CD4-positive, alpha-beta memory T cell (primary cell): ENCODE measurements around the gene CRYBA2. TPM values are rescaled to one million over a fixed set of nuclear protein-coding genes. Genes with fewer than 3 reads are reported as not detected.

Source experiments
- CTCF ChIA-PET: fragments of 350-600 bp; sonication (Branson Sonifier 250); formaldehyde crosslinking; loops from one replicate; lab custom pipeline; 2021; ENCODE audit warnings: inconsistent platforms; ENCODE audit not compliant: partially characterized antibody; lab: Charles Lee
- POLR2A ChIA-PET: fragments of 350-600 bp; sonication (Branson Sonifier 250); formaldehyde crosslinking; loops from one replicate; lab custom pipeline; 2021; ENCODE audit not compliant: partially characterized antibody; lab: Charles Lee
- DNase-seq, 5 donors: peaks; one replicate each; pipeline versions ENCODE4 v3.0.0 to v3.0.0-alpha.2; 2020 to 2022; ENCODE audit warnings: mixed read lengths in 1 of 5
- H3K27ac ChIP-seq: one replicate; pipeline ENCODE4 v1.7.0; 2013; ENCODE audit warnings: low read depth, low read length
- H3K27me3 ChIP-seq: 2 replicates; pipeline ENCODE4 v1.7.0; 2013; ENCODE audit warnings: mild to moderate bottlenecking, low read length, moderate library complexity; ENCODE audit not compliant: insufficient read depth
- H3K36me3 ChIP-seq: 2 replicates; pipeline ENCODE4 v1.7.0; 2013; ENCODE audit warnings: mild to moderate bottlenecking, low read length, moderate library complexity; ENCODE audit not compliant: insufficient read depth
- H3K4me1 ChIP-seq: 2 replicates; pipeline ENCODE4 v1.7.0; 2013; ENCODE audit warnings: mild to moderate bottlenecking, low read length, moderate library complexity; ENCODE audit not compliant: insufficient read depth
- H3K4me3 ChIP-seq, 2 donors: one replicate each; pipeline ENCODE4 v1.7.0; 2013; ENCODE audit warnings: low read length in 2 of 2, mild to moderate bottlenecking in 1 of 2
- H3K9me3 ChIP-seq, 2 donors: one replicate each; pipeline ENCODE4 v1.7.0; 2013; ENCODE audit warnings: low read length in 2 of 2, control low read depth in 1 of 2; ENCODE audit not compliant: control insufficient read depth in 1 of 2
- H3K27ac Mint-ChIP-seq, 7 donors: one replicate each; pipeline ENCODE4 v1.8.0; 2020 to 2021; ENCODE audit warnings: mixed read lengths in 7 of 7, mild to moderate bottlenecking in 6 of 7, inconsistent platforms in 3 of 7, moderate library complexity in 3 of 7
- H3K27me3 Mint-ChIP-seq, 2 donors: one replicate each; pipeline ENCODE4 v1.8.0; 2020 to 2021; ENCODE audit warnings: mixed read lengths in 2 of 2
- H3K36me3 Mint-ChIP-seq, 2 donors: one replicate each; pipeline ENCODE4 v1.8.0; 2020 to 2021; ENCODE audit warnings: mixed read lengths in 2 of 2, inconsistent platforms in 1 of 2, mild to moderate bottlenecking in 1 of 2
- H3K4me1 Mint-ChIP-seq, 4 donors: one replicate each; pipeline ENCODE4 v1.8.0; 2020 to 2021; ENCODE audit warnings: mixed read lengths in 4 of 4, mild to moderate bottlenecking in 1 of 4
- H3K4me3 Mint-ChIP-seq, 8 donors: one replicate each; pipeline ENCODE4 v1.8.0; 2020 to 2021; ENCODE audit warnings: mixed read lengths in 8 of 8, mild to moderate bottlenecking in 7 of 8, moderate library complexity in 6 of 8, inconsistent platforms in 3 of 8
- H3K9me3 Mint-ChIP-seq, 8 donors: one replicate each; pipeline ENCODE4 v1.8.0; 2020 to 2021; ENCODE audit warnings: mixed read lengths in 8 of 8, mild to moderate bottlenecking in 5 of 8, inconsistent platforms in 3 of 8, moderate library complexity in 1 of 8
- intact Hi-C: fragments of 100-400 bp; cut with micrococcal nuclease; formaldehyde crosslinking; loops from one replicate; pipeline ENCODE4 v1.15.1; 2023
- polyA plus RNA-seq, 2 donors: library from polyadenylated mRNA; unstranded; fragments of 300-500 nt; fragmentation: Illumina TruSeq; gene quantifications; one replicate each; pipeline ENCODE4 v1.2.3, GENCODE V29; 2021
- total RNA-seq, 2 experiments: library from RNA; stranded (reverse); gene quantifications; one replicate each; pipeline ENCODE4 v1.2.3, GENCODE V29; 2021

CRYBA2 gene
- total and polyA plus RNA-seq, 4 experiments from 2014 or later, result not detected

DNA sequence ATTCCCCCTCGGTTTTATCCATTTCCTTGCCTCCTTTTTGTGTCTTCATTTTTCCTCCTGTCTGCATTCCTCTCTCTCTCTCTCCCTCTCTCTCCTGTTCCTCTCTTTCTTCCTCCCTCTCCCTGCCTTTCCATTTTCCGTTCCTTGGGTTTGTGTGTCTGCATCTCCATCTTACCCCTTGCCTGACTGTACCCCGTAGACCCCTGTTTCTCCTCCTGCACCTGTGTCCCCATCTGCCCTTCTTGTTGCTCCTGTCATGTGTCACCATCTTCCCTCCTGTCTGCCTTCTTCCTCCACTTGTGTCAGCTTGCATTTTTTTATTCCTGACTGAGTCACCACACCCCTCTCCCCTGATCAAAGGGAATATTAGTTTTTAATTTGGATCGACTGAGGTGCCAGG, 32.0 kb downstream of the CRYBA2 start:
- POLR2A ChIA-PET, result no interaction called here
- DNase-seq, result no peak
- no peaks in the 10 kb centered on the region for H3K9me3 ChIP-seq
- H3K9me3 Mint-ChIP-seq, result peaks cover 0 to 8% (median 1%) of the 10 kb centered on the region in 8 donors
- no peak overlapping the region for H3K27ac ChIP-seq
- peaks cover 27% of the 10 kb centered on the region for H3K4me1 ChIP-seq
- intact Hi-C loops, result no loop called here
- peak overlapping the region in 7 of 8 donors; percentile 31 to 75 (median 59) for H3K4me3 Mint-ChIP-seq
- H3K36me3 Mint-ChIP-seq, result no peaks in the 10 kb centered on the region
- H3K27ac Mint-ChIP-seq, result peak overlapping the region in 2 of 7 donors; percentile 2 to 6
- no peak overlapping the region for H3K4me3 ChIP-seq
- H3K36me3 ChIP-seq, result no peaks in the 10 kb centered on the region
- peaks cover 61 to 66% of the 10 kb centered on the region in 2 donors for H3K27me3 Mint-ChIP-seq
- H3K4me1 Mint-ChIP-seq, result peaks cover 8 to 31% (median 19%) of the 10 kb centered on the region in 4 donors
- H3K27me3 ChIP-seq, result peaks cover 48% of the 10 kb centered on the region
- CTCF ChIA-PET, result interaction anchor here (0.9 kb wide), 1 partner anchor 9 kb away, joined by 3 read pairs; no protein-coding TSS in a partner anchor

DNA sequence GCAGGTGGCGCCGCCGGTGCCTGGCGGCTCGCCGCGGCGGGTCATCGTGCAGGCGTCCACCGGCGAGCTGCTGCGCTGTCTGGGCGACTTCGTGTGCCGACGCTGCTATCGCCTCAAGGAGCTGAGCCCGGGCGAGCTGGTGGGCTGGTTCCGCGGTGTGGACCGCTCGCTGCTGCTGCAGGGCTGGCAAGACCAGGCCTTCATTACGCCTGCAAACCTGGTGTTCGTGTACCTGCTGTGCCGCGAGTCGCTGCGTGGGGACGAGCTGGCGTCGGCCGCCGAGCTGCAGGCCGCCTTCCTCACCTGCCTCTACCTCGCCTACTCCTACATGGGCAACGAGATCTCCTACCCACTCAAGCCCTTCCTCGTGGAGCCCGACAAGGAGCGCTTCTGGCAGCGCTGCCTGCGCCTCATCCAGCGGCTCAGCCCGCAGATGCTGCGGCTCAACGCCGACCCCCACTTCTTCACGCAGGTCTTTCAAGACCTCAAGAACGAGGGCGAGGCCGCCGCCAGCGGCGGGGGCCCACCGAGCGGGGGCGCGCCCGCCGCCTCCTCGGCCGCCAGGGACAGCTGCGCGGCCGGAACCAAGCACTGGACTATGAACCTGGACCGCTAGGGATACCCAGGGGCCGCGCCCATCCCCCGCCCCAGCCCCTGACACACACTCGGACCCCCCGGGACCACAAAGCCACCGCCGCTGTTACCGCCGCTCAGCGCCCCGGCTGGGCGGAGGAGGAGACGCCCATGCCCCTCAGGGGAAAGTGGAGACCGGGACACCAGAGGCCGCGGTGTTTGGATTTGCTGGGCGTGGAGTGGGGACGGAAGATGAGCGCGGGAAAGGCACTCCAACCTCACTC, 32.7 kb downstream of the CRYBA2 start:
- Histone ChIP-seq H3K36me3 (no peaks in the 10 kb centered on the region), H3K27ac (no peak overlapping the region), H3K4me3 (no peak overlapping the region), H3K9me3 (no peaks in the 10 kb centered on the region), H3K4me1 (peaks cover 27% of the 10 kb centered on the region), H3K27me3 (peaks cover 48% of the 10 kb centered on the region)
- peak overlapping the region in 6 of 8 donors; percentile 21 to 75 (median 58) for H3K4me3 Mint-ChIP-seq
- peaks cover 0 to 8% (median 1%) of the 10 kb centered on the region in 8 donors for H3K9me3 Mint-ChIP-seq
- ChIA-PET CTCF (interaction anchor here (0.9 kb wide), 1 partner anchor 8 kb away, joined by 3 read pairs; no protein-coding TSS in a partner anchor), POLR2A (no interaction called here)
- H3K27ac Mint-ChIP-seq, result no peak overlapping the region
- no peaks in the 10 kb centered on the region for H3K36me3 Mint-ChIP-seq
- intact Hi-C loops, result no loop called here
- DNase-seq, result no peak
- peaks cover 8 to 31% (median 19%) of the 10 kb centered on the region in 4 donors for H3K4me1 Mint-ChIP-seq
- H3K27me3 Mint-ChIP-seq, result peaks cover 58 to 62% of the 10 kb centered on the region in 2 donors

DNA sequence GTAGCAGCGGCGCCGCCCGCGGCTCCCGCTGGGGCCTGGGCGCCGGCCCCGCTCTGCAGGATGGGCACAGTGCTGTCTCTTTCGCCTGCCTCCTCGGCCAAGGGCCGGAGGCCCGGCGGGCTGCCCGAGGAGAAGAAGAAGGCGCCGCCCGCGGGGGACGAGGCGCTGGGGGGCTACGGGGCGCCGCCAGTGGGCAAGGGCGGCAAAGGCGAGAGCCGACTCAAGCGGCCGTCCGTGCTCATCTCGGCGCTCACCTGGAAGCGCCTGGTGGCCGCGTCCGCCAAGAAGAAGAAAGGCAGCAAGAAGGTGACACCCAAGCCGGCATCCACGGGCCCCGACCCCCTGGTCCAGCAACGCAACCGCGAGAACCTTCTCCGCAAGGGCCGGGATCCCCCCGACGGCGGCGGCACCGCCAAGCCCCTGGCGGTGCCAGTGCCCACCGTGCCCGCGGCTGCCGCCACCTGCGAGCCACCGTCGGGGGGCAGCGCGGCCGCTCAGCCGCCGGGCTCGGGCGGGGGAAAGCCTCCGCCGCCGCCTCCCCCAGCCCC, 33.4 kb downstream of the CRYBA2 start:
- peaks cover 59 to 61% of the 10 kb centered on the region in 2 donors for H3K27me3 Mint-ChIP-seq
- H3K27ac Mint-ChIP-seq, result no peak overlapping the region
- H3K4me3 ChIP-seq, result no peak overlapping the region
- peak overlapping the region in 1 of 8 donors; percentile 34 for H3K4me3 Mint-ChIP-seq
- H3K9me3 ChIP-seq, result no peaks in the 10 kb centered on the region
- H3K4me1 Mint-ChIP-seq, result peaks cover 8 to 31% (median 19%) of the 10 kb centered on the region in 4 donors
- ChIA-PET POLR2A (no interaction called here), CTCF (no interaction called here)
- H3K27ac ChIP-seq, result no peak overlapping the region
- H3K36me3 Mint-ChIP-seq, result no peaks in the 10 kb centered on the region
- no peak for DNase-seq
- H3K4me1 ChIP-seq, result peaks cover 27% of the 10 kb centered on the region
- no peaks in the 10 kb centered on the region for H3K36me3 ChIP-seq
- intact Hi-C loops, result no loop called here
- H3K9me3 Mint-ChIP-seq, result peaks cover 0 to 8% (median 1%) of the 10 kb centered on the region in 8 donors
- peaks cover 48% of the 10 kb centered on the region for H3K27me3 ChIP-seq

DNA sequence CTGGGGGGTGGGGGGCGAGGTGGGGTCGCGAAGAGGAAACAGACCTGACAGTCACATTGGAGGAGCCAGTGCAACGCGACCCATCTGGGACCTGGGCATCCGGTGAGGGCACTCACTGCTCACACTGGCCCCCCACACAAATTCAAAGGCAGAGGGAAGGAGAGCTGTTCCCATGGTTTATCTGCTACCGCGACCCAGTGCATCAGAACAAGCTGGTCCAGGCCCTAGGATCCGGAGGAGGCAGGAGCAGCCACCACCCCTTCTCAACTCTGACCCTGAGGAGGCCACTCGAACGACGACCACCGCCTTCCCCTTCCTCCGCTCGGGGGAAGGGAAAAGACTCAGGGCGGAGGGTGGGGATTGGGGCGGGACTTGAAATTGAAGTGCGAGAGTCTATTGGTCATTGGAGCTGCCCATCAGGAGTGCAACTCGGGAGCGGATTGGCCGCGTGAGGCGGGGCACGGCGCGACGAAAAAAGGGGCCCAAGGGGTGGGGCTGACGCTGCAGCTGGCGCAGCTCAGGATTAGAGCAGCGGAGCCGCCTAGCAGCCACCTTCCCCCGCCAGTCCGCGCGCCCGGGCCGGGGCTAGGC, 34.0 kb downstream of the CRYBA2 start, which contains the start of gene CDK5R2:
Gene CDK5R2, plus strand, starts transcription at position 526 of the 591 bp plus-strand sequence. CDS start 155 bp downstream, outside the sequence.
- Histone ChIP-seq H3K9me3 (no peaks in the 10 kb centered on the region), H3K4me3 (no peak within 1 kb of the TSS), H3K27ac (no peak within 1 kb of the TSS), H3K4me1 (peaks cover 27% of the 10 kb centered on the region), H3K27me3 (peaks cover 42% of the 10 kb centered on the region), H3K36me3 (no peaks in the 10 kb centered on the region)
- peak within 1 kb of the TSS in 7 of 8 donors; percentile 43 to 78 (median 71) for H3K4me3 Mint-ChIP-seq
- POLR2A ChIA-PET, result no interaction called here
- H3K9me3 Mint-ChIP-seq, result peaks cover 0 to 8% (median 1%) of the 10 kb centered on the region in 8 donors
- intact Hi-C loops, result no loop called here
- H3K27me3 Mint-ChIP-seq, result peaks cover 56 to 57% of the 10 kb centered on the region in 2 donors
- CTCF ChIA-PET, result no interaction called here
- peak; percentile 41 to 61 (median 51) for DNase-seq
- H3K4me1 Mint-ChIP-seq, result peaks cover 8 to 31% (median 19%) of the 10 kb centered on the region in 4 donors
- no peaks in the 10 kb centered on the region for H3K36me3 Mint-ChIP-seq
- H3K27ac Mint-ChIP-seq, result no peak within 1 kb of the TSS

DNA sequence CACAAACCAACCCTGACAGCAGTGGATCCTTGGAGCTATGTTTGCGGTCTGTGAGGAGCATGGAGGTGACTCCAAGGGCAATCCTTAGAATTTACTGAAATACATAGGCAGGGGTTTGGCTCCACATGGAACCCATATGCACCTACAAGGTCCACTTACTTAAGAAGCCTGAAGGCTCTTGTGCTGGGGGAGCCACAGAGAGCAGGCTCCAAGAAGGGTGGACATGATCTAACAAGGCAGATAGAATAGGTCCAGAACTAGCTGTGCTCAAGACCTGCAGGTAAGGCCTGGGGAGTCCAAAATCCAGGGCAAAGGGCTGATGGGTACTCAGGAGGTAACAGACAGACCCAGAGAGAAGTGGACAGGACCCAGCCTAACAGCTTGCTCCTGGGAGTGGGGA, 34.9 kb downstream of the CRYBA2 start:
- Histone ChIP-seq H3K36me3 (no peaks in the 10 kb centered on the region), H3K27me3 (peaks cover 33% of the 10 kb centered on the region), H3K4me1 (peaks cover 27% of the 10 kb centered on the region), H3K27ac (no peak overlapping the region), H3K4me3 (no peak overlapping the region), H3K9me3 (no peaks in the 10 kb centered on the region)
- Mint-ChIP-seq H3K27ac (no peak overlapping the region), H3K4me1 (peaks cover 8 to 31% (median 19%) of the 10 kb centered on the region in 4 donors), H3K9me3 (peaks cover 0 to 6% (median 0%) of the 10 kb centered on the region in 8 donors), H3K4me3 (peak overlapping the region in 4 of 8 donors; percentile 21 to 56 (median 45)), H3K27me3 (peaks cover 51 to 53% of the 10 kb centered on the region in 2 donors), H3K36me3 (no peaks in the 10 kb centered on the region)
- ChIA-PET POLR2A (no interaction called here), CTCF (interaction anchor here (0.6 to 1.0 kb wide), 2 partner anchors 71 to 74 kb away, joined by 3 read pairs; no protein-coding TSS in a partner anchor)
- DNase-seq, result no peak
- intact Hi-C loops, result no loop called here

DNA sequence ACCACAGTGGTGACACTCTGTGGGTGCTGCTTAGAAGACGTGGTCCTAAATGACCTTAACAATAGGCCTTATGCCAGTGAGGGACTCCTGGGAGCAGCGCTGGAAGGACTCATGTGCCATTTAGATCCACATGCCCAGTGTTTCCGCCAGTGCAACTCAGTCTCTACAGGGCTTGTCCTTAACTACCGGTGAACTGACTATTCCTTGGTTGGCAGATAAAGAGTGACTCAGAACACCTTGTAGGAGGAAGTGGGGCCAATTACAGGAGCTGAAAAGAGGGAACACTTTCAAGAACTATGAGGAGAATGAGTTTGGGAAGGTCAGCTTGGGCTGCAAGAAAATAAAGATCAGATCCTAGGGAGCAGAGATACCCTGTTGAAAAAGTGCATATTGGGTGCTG, 35.6 kb downstream of the CRYBA2 start:
- Mint-ChIP-seq H3K9me3 (peaks cover 0 to 6% (median 0%) of the 10 kb centered on the region in 8 donors), H3K4me3 (peak overlapping the region in 1 of 8 donors; percentile 31), H3K27me3 (peaks cover 48 to 52% of the 10 kb centered on the region in 2 donors), H3K27ac (no peak overlapping the region), H3K4me1 (peaks cover 8 to 27% (median 18%) of the 10 kb centered on the region in 4 donors), H3K36me3 (no peaks in the 10 kb centered on the region)
- Histone ChIP-seq H3K27me3 (peaks cover 27% of the 10 kb centered on the region), H3K36me3 (no peaks in the 10 kb centered on the region), H3K9me3 (no peaks in the 10 kb centered on the region), H3K27ac (no peak overlapping the region), H3K4me3 (no peak overlapping the region), H3K4me1 (peaks cover 25% of the 10 kb centered on the region)
- ChIA-PET CTCF (interaction anchor here (1.0 kb wide), 1 partner anchor 72 kb away, joined by 3 read pairs; no protein-coding TSS in a partner anchor), POLR2A (no interaction called here)
- intact Hi-C loops, result no loop called here
- no peak for DNase-seq
